HG03354 (cell line): ENCODE data around the gene PCBP3.
"Not testable (repeated sequence)": the region's sequence is repeated elsewhere in the genome, so short reads cannot be mapped to it uniquely, and the experiment has no call there.

Source experiments
- ATAC-seq: cut with Tn5 transposase; IDR thresholded peaks from one replicate; pipeline ENCODE4 v1.9.1; 2021; ENCODE audit warnings: mild to moderate bottlenecking; ENCODE audit not compliant: unreplicated experiment, poor library complexity, severe bottlenecking

Gene PCBP3

DNA sequence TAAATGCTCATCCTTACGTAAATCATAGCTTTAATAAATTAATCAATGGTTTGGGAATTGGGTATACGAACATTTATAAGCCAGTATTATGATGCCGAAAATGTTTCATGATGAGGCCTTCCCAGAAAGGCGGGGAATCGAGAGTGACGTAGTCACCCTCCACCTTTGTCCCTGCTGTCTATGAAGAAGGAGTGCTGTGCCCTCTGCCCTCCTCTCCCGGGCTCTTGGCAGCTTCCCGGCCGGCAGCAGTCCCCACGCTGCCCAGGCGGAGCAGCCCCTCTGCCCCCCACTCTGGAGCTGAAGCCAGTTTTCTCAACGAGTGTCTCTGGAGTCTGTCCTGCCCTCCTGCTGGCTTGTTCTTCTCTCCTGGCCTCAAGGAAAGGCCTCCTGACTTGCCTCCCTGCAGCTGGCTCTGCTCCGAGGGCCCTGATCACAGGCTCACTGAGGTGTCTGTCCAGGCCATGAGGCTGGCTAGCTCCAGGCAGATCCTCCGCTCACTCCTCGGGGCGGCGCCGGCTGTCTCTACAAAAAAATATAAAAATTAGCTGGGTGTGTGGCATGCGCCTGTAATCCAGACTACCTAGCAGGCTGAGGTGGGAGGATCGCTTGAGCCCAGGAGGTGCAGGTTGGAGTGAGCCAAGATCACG is 187.3 kb downstream of the PCBP3 start:
- ATAC-seq = no peak

DNA sequence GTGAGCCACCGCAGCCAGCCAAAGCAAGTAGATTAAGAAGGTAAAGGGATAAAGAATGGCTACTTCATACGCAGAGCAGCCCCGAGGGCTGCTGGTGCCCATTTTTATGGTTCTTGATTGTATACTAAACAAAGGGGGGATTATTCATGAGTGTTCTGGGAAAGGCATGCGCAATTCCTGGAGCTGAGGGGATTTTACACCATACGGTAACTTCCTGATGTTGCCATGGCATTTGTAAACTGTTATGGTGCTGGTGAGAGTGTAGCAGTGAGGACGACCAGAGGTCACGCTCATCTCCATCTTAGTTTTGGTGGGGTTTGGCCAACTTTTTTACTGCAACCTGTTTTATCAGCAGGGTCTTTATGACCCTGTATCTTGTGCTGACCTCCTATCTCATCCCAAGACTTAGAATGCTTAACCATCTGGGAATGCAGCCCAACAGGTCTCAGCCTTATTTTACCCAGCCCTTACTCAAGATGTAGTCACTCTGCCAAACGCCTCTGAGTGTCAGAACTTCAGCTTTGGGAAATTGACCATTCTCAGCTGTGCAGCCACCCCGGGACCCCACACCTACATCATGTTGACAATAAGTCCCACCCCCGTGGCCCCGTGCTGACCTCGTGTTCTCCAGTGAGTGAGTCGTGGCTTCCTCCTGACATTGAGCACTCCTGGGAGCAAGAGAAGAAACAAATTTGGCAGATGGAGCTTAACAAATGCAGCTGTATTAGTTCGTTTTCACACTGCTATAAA is 188.6 kb downstream of the PCBP3 start:
- ATAC-seq = no peak

DNA sequence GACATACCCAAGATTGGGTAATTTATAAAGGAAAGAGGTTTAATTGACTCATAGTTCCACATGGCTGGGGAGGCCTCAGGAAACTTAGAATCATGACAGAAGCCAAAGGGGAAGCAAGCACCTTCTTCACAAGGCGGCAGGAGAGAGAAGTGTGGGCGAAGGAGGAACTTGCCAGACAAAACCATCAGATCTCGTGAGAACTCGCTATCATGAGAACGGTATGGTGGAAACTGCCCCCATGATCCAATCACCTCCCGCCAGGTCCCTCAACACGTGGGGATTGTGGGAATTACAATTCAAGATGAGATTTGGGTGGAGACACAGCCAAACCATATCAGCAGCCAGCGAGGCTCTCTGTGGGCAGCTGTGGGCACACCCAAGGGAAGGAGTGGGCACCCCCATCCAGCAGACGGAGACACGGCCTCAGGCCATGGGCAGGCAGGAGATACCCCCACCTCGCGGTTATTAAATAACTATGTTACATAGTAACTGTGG is 189.3 kb downstream of the PCBP3 start:
- not testable (repeated sequence) for ATAC-seq

- no peak for ATAC-seq
Observed at GRCh38 chr21:45833414-45833813, 189.9 kb downstream of the PCBP3 start.

DNA sequence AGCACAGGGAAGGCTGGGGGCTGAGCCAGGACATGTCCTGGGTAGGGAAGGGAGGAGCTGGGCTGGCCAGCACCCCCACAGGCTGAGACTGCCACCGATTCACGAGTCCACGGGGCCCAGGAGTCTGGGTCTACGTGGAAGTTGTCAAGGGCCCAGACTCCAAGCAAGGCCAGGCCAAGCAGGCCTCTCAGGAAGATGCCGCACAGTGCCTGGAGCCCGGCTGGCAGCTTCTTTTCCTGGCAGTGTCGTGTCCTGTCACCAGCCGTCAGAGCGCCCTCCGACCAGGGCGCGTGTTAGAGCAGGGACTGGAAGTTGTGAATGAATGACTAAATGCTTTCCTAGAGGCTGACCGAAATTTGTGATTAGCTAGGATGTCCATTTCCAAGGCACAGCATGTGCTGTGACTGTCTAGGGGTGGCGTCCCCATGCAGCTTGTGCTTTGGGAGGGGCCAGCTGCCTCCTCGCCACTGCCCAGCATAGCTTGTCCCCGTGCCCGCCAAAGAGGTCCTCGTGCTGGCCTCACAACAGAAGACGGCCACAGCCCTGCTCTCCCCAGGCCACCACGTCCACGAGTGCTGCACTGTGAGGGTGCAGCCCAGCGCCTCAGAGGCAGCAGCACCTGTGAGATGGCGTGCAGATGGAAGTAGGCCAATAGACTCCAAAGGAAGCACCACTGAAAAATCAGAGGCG is 190.6 kb downstream of the PCBP3 start:
- no peak for ATAC-seq

- ATAC-seq = no peak
Observed at GRCh38 chr21:45834821-45835293, 191.3 kb downstream of the PCBP3 start.

- ATAC-seq = no peak
Observed at GRCh38 chr21:45835301-45836267, 192.1 kb downstream of the PCBP3 start.

GRCh38 chr21:45836268-45836655 is 192.7 kb downstream of the PCBP3 start:
- ATAC-seq = no peak

- no peak for ATAC-seq
Observed at GRCh38 chr21:45836694-45837670, 193.5 kb downstream of the PCBP3 start.

GRCh38 chr21:45837936-45838335 is 194.4 kb downstream of the PCBP3 start:
- no peak for ATAC-seq

DNA sequence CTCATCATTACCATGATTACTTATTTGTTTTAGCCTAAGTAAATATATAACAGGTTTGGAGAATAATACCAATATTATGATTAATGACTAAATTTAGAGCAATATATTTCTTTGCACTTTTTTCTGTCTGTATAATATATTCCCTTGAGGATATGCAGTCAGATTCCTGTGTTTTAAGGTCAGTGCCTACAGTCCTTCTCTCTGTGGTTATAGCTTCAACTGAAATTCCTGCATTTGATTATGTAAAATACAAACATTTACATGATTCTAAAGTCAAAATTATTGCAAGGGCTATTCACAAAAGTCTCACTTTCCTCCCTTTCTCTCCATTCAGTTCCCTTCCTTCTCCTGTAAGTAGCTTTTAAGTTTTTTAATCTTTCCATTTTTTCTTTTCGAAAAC is 195.1 kb downstream of the PCBP3 start:
- no peak for ATAC-seq

GRCh38 chr21:45839274-45839673 is 195.7 kb downstream of the PCBP3 start:
- ATAC-seq = no peak

DNA sequence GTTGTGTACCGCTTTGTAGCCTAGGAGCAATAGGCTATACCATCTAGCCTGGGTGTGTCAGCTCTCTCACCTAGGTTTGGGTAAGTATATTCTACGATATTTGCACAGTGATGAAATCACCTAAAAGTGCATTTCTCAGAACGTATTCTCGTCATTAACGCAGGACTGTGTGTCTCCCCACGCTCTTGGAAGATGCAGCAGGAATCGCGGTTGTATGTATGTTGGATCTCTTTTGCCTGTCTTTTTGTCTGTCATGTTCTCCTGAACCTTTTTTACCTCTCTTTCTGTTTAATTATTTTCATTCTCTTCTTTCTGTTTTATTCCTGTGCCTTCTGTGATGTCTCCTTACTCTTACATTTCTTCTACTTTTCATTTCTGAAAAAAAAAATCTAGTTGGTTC is 197.5 kb downstream of the PCBP3 start:
- ATAC-seq = no peak

- no peak for ATAC-seq
Observed at GRCh38 chr21:45843426-45843825, 199.9 kb downstream of the PCBP3 start.

DNA sequence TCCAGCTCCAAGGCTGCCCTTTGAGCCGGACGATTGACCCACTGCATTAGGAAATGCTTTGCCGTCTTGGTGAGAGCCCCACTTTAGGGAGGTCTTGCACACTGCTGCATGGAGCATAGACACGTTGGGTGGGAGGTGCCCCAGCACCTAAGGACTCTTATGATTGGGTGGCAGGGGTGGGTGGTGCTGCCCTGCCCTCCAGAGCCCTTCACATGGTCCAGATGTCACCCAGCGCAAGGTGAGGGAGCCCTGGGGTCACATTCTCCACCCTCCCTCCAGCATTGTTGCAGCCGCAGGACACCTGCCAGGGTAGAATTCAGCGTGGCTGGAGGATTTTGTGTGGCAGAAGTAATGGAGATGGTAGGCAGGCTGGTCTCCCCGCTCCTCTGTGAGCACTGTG is 200.7 kb downstream of the PCBP3 start:
- ATAC-seq = no peak

DNA sequence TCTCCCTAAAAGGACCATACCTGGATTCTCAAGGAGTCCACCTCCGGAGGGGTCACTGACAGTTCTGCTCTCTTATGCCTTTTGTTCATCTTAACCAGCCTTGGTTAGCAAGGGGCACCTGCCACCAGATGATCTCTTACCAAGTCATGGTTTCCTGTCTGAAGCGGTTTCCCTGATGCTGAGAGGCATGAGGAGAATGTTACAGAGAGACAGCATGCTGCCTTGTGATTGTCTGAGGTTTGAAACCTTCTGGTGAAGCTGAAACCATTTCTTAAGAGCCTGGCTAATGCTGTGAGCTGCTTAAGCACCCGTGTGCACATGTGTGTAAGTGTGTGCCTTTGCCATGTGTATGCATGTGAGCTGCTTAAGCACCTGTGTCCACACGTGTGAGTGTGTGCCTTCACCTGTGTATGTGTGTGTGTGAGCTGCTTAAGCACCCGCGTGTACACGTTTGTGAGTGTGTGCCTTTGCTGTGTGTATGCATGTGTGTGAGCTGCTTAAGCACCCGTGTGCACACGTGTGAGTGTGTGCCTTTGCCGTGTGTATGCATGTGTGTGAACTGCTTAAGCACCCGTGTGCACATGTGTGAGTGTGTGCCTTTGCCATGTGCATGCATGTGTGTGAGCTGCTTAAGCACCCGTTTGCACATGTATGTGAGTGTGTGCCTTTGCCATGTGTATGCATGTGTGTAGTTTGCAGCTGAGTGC is 201.7 kb downstream of the PCBP3 start:
- no peak for ATAC-seq

DNA sequence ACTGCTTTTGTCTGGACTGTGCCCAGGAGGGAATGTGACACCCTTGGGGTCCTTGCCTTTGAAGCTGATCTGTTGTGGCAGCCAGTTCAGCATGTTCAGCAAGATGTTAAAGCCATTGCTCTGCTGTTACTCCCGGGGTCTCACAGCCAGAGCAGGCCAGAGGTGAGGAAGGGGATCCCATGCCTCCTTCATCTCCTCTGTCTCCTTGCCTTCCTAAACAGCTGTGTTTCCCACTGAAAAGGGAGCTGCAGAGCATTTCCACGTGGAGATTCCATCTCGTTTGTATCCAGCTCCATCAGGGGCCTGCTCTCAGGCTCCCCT is 202.2 kb downstream of the PCBP3 start:
- ATAC-seq = no peak
